HG02973 (cell line): ENCODE results near the gene CTNNBL1.

Experiments used
- ATAC-seq: cut with Tn5 transposase; IDR thresholded peaks from one replicate; pipeline ENCODE4 v1.9.1; 2021; ENCODE audit warnings: moderate library complexity; ENCODE audit not compliant: unreplicated experiment

The CTNNBL1 gene

DNA sequence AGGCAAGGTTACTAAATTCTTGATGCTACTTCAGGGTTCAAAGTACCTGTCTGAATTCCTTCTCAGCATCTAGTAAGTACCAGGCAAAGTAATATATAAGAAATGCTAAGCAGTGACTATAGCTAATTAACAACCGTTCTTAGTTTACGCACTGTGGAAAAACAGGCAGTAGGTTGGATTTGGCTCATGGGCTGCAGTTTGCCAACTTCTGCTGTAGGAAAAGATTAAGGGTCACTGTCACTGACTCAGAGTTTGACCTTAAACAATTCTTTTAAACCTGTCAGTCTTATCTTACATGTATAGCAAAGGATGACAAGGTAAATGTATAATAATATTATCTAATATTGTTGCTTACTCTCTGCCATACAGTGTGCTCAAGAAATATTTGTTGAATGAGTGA, 42.3 kb downstream of the CTNNBL1 start:
- ATAC-seq, result no peak

- no peak for ATAC-seq
Observed at GRCh38 chr20:37737826-37738420, 44.1 kb downstream of the CTNNBL1 start.

DNA sequence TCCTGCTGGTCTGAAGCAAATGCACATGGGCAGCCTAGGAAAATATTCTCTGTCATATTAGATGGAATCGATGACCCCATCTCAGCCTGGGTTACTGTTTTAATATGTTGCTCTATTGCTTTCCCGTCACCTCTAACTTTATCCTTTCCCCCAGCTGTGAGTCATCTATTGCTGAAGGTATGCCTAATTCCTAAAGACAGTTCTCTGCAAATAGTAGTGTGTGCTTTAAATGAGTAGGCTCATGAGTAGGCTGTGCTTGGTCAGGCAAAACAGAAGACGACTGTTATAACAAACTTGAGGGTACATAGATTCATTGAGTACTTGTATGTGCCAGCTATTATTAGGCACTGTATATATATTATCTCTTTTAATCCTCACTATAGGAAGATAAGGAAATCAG, 47.2 kb downstream of the CTNNBL1 start:
- ATAC-seq, result no peak

DNA sequence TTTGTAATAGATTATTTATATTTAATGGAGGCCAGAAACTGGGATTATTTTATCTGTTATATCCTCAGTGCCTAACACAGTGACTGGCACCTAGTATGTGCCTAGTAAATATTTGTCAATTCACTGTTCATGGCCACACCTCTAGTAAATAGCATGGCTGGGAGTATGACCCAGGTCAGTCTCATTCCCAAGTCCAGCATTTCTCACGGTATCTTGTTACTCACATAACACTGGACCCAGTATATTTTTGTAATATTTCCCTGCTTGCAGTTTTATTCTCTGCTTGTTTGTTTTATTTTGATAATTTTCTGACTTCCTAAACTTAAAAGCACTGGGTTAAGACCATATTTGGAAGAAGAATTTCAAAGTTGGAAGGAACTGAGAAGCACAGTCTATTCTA, 47.7 kb downstream of the CTNNBL1 start:
- ATAC-seq, result no peak

- no peak for ATAC-seq
Observed at GRCh38 chr20:37742131-37742530, 48.3 kb downstream of the CTNNBL1 start.

DNA sequence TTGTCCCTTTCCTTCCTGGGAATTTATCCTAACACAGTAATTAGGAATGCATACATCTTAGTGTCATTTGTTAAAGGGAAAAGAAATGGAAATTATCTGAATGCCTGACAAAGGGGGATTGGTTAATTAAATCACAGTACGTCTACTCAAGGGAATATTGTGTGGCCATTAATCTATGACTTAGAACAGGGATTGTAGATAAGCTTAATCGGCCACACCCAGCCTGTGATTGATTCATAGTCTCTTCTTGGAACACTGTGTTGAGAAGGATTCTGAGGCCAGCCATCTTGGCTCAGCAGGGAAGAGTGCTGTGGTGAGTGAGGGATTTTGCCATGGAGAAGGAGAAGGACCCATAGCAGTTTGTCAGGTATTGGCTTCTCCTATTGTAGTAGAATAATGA, 50.5 kb downstream of the CTNNBL1 start:
- no peak for ATAC-seq

DNA sequence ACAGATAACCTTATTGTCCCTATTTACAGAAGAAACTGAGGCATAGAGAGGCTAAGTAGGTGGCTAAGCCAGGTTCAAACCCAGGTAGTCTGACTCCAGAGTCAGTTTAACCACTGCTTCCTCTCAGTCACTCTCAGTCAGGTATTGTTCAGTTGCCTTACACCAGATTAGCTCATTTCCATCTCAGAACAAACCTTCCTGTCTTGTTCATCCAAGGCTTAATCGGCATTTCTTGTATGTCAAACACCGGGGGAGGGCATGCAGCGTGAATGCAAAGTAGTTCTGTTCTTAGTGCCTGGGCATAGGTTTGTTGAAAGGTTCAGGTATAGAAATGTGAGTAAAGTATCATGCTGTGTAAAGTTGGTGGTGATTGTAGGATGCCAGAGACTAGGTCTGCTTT, 51.7 kb downstream of the CTNNBL1 start:
- peak; percentile 69 for ATAC-seq

DNA sequence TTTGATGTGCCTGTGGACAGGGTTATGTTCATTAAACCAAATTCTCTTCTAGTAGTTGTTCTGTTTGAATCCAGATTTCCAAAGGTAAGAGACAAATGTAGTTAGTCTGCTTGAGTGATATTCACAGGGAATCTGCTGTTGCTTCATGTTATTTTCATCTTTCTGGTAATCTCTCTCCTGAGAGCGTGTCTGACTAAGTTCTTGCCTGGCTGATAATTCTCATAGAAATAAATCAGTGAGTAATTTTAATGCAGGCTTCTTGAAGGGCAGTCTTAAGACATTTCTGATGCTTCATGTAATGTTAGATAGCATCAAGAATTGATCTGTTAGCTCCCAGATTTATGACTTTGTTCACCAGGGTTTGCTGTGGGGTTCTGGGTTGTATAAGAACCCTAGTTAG, 54.2 kb downstream of the CTNNBL1 start:
- no peak for ATAC-seq

DNA sequence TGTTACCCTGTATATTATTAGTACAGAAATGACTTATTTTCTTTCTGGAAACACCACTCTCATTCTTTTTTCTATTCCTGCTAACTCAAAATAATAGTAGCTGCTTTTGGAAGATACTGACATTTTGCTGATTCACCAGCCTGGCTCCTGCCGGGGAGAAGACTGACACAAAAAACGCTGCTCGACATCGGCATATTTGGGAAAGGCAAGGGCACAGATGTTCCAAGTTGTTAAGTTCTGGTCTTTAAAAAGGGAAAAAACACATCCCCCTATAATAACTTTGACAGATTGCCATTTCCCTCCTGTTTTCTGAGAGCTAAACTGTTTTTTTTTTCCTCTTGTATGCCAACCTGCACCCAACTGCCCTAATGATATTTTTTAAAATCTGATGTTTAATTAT, 55.4 kb downstream of the CTNNBL1 start:
- no peak for ATAC-seq

DNA sequence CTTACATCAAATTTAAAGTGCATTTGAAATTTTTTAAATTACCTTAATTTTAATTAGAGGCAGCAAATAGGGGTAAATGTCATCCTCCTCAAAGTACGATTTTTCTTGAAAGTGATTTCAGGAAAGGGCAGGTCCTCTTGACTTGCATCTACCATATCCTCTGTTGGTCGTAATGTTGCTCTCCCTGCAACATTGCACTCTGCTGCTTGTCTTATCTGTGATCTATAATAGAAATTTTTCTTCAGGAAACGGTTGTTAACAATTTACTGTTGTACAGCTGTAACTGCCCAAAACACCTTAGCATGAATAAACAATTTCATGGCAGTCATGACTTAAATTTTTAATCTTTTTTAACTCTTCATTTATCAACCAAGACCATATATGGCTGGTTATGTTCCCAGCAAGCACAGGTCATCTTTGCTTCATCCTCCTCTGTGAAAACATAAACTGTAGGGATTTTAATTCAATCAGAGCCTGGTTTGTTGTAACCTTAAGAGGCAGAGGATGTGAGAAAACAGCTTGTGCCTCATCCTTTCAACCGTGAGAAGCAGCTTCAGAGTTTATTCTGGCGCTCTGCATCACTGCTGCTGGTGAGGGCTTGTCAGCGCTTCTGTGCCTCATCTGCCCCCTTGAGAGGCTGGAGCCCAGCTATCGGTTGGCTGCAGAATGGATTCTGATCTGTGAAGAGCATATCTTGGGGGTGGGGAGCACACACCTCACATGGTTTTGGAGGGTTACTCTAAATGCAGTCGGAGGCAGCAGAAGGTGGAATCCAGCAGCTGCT, 56.0 kb downstream of the CTNNBL1 start:
- ATAC-seq, result no peak

GRCh38 chr20:37755665-37756064, 61.8 kb downstream of the CTNNBL1 start:
- ATAC-seq, result no peak

DNA sequence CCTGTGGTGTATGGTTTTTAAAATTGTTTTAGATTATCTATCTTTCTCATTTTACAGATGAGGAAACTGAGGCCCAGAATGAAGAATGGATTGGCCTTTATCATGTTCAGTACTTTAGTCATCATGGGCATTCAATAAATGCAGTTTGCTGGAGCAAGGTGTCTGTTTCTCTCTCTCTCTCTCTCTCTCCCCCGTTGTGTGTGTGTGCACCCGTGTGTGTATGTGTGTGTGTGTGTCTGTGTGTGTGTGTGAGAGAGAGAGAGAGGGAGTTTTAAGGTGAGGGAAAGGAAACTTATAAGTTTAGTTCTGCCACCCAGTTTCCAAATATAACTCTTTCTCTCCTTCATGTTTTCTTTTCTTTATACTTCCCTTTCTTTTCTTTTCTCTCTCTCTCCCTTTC, 62.4 kb downstream of the CTNNBL1 start:
- ATAC-seq, result no peak

DNA sequence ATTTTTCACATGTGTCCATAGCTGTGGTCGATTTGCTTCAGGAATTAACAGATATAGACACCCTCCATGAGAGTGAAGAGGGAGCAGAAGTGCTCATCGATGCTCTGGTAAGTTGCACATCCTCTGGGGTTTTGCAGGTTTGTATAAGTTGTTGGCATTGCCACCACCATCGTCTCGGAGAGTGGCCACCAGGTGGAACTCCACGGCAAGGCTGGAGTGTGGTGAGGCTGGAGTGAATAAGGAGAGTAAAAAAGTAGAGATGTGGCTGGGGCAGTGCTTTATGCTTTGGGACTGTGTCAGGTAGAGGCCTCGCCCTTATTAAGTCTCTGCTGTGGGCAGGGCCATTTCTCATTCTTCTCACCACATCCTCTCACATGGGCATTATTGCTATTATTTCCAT, 63.7 kb downstream of the CTNNBL1 start:
- no peak for ATAC-seq

GRCh38 chr20:37758332-37758731, 64.5 kb downstream of the CTNNBL1 start:
- no peak for ATAC-seq

GRCh38 chr20:37759052-37759553, 65.3 kb downstream of the CTNNBL1 start:
- no peak for ATAC-seq

- no peak for ATAC-seq
Observed at GRCh38 chr20:37759761-37760209, 66.0 kb downstream of the CTNNBL1 start.

- ATAC-seq, result no peak
Observed at GRCh38 chr20:37760322-37760721, 66.5 kb downstream of the CTNNBL1 start.

GRCh38 chr20:37762716-37763485, 69.1 kb downstream of the CTNNBL1 start:
- no peak for ATAC-seq

- ATAC-seq, result no peak
Observed at GRCh38 chr20:37764333-37764935, 70.6 kb downstream of the CTNNBL1 start.

DNA sequence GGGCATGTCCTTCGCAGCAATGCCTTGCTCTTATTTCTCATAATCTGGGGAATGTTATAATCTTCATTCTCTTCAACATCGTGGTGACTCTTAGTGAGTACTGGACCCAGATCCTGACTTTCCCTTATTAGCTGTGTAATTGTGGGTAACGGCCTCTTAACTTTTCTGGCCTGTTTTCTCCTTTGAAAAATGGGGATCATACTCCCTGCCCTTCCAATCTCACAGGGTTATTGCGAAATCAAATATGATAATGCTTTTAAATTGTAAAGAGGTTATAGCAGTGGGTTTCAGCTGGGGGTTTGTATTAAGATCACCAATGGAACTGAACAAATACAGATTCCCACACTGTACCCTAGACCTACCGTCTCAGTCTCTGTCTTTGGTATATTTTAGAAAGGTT, 77.1 kb downstream of the CTNNBL1 start:
- no peak for ATAC-seq

DNA sequence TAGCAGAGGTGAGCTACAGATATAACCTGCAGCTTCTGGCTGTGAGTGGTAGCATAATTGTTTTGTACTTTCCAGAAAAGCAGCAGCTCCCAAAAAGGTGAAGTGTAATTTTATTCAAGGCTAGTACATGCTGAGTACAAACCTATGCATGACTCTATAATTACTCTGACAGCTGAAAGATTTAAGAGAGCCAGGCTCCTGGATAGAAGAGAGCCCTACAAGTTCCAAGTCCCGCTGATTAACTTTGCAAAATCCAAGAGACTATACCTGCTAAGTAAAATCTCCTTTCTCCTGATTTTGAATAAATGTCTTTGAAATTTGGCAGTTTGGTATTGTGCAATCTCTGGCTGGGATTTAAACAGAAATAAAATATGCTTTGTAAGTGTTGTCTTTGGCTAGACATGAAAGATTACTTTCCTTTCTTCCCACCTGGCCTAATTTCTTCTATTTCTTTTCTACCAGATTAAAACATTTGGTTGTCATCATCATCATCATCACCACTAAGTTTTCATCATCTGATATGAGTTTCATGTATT, 79.5 kb downstream of the CTNNBL1 start:
- no peak for ATAC-seq
